ENCODE measurements around the gene SLC9A9. TPM values are rescaled to one million over a fixed set of nuclear protein-coding genes. Genes with fewer than 3 reads are reported as not detected.

SLC9A9 gene
- polyA plus RNA-seq, 1 of the 3 experiments (the other 2 are of a cell fraction) = 0.05 TPM

- Histone ChIP-seq H3K9me3 (no peaks in the 10 kb centered on the region), H3K4me2 (no peak overlapping the region), H3K9me2 (no peaks in the 10 kb centered on the region), H3F3A (replicated peaks; ENCODE audit: insufficient read depth) (no peaks in the 10 kb centered on the region), H3K79me2 (ENCODE audit: insufficient read depth) (no peaks in the 10 kb centered on the region), H3K9ac (no peak overlapping the region), H2AFZ (ENCODE audit: low read depth) (no peak overlapping the region), H3K4me3 (ENCODE audit: low read depth in 2 of 2, low read length in 1 of 2) (no peak overlapping the region), H3K4me1 (ENCODE audit: control insufficient read depth in 1 of 2, insufficient read depth in 2 of 2, low read depth in 1 of 2, low read length in 1 of 2) (no peaks in the 10 kb centered on the region), H4K20me1 (ENCODE audit: insufficient read depth) (no peaks in the 10 kb centered on the region), H3K27ac (ENCODE audit: low read depth in 2 of 2, low read length in 1 of 2) (no peak overlapping the region), H3K27me3 (ENCODE audit: insufficient read depth) (peaks cover 20% of the 10 kb centered on the region; the same call in 1 of the 2 replicates), H3K36me3 (replicated peaks in 1 of 2; ENCODE audit: control insufficient read depth in 1 of 2, insufficient read depth in 2 of 2, low read length in 1 of 2) (no peaks in the 10 kb centered on the region)
- ChIA-PET CTCF (no interaction called here), POLR2A (no interaction called here)
- DNase-seq = no peak
- TF ChIP-seq YY1 (IDR thresholded peaks at IDR 0.05; ENCODE audit: low read depth) (no peak), SMC3 (IDR thresholded peaks at IDR 0.05; ENCODE audit: low read depth, low read length) (no peak), EP300 (IDR thresholded peaks at IDR 0.05; ENCODE audit: borderline replicate concordance in 1 of 2, low read depth in 1 of 2, low read length in 1 of 2) (no peak), TCF12 (IDR thresholded peaks at IDR 0.05) (no peak), NRF1 (IDR thresholded peaks at IDR 0.05; ENCODE audit: low read depth, low read length) (no peak), CHD2 (IDR thresholded peaks at IDR 0.05; ENCODE audit: low read length, partially characterized antibody) (no peak), ELF1 (IDR thresholded peaks at IDR 0.05) (no peak)
- 0% methylated on average over 1 of the region's 1 CpG for WGBS (ENCODE audit: low lambda C conversion rate)
Observed at GRCh38 chr3:143410259-143410658, 438.0 kb downstream of the SLC9A9 start.

GRCh38 chr3:143408771-143409170 lies 439.5 kb downstream of the SLC9A9 start:
- TF ChIP-seq JUND (IDR thresholded peaks at IDR 0.05) (no peak), RCOR1 (IDR thresholded peaks at IDR 0.05; ENCODE audit: low read length) (no peak), SIN3A (IDR thresholded peaks at IDR 0.05; ENCODE audit: borderline replicate concordance, low read depth, low read length) (no peak)
- WGBS (ENCODE audit: low lambda C conversion rate) = 20% methylated on average over 3 of the region's 3 CpGs

DNA sequence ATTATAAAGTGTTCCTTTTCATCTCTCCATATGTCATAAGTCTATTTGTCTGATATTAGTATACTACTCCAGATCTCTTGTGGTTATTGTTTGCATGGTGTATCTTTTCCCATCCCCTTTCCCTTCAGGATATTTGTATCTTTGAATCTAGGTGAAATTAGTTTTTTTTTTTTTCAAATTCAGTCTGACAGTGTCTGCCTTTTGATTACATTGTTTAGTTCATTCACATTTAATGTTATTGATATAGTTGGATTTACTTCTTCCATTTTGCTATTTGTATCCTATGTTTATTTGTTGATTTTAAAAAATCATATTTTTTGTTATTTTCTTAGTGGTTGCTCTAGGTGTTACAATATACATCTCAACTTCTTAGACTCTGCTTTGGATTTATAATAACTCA lies 445.7 kb downstream of the SLC9A9 start:
- no peaks in the 10 kb centered on the region for H3K9me2 ChIP-seq
- H3K9me3 ChIP-seq = no peaks in the 10 kb centered on the region
- H4K20me1 ChIP-seq (ENCODE audit: insufficient read depth) = no peaks in the 10 kb centered on the region
- TF ChIP-seq MEF2A (IDR thresholded peaks at IDR 0.05; ENCODE audit: borderline replicate concordance, low read depth) (no peak), RAD21 (IDR thresholded peaks at IDR 0.05; ENCODE audit: low read length) (no peak), EZH2phosphoT487 (IDR thresholded peaks at IDR 0.05; ENCODE audit: borderline replicate concordance, low read depth) (no peak), CTCF (IDR thresholded peaks at IDR 0.05) (no peak), SIN3A (IDR thresholded peaks at IDR 0.05; ENCODE audit: borderline replicate concordance, low read depth, low read length) (no peak), TAF1 (IDR thresholded peaks at IDR 0.05; ENCODE audit: borderline replicate concordance, low read depth, low read length) (no peak)
- no peaks in the 10 kb centered on the region; the same call in 1 of the 2 replicates for H3K27me3 ChIP-seq (ENCODE audit: insufficient read depth)
- H3K4me1 ChIP-seq (ENCODE audit: control insufficient read depth in 1 of 2, insufficient read depth in 2 of 2, low read depth in 1 of 2, low read length in 1 of 2) = no peaks in the 10 kb centered on the region
- ChIA-PET POLR2A (no interaction called here), CTCF (no interaction called here)
- no peak overlapping the region for H3K4me2 ChIP-seq
- H3F3A ChIP-seq (replicated peaks; ENCODE audit: insufficient read depth) = no peaks in the 10 kb centered on the region
- no peak overlapping the region for H3K4me3 ChIP-seq (ENCODE audit: low read depth in 2 of 2, low read length in 1 of 2)
- no peak overlapping the region for H3K9ac ChIP-seq
- H3K36me3 ChIP-seq (replicated peaks in 1 of 2; ENCODE audit: control insufficient read depth in 1 of 2, insufficient read depth in 2 of 2, low read length in 1 of 2) = no peaks in the 10 kb centered on the region
- DNase-seq = no peak
- H3K79me2 ChIP-seq (ENCODE audit: insufficient read depth) = no peaks in the 10 kb centered on the region
- no peak overlapping the region for H3K27ac ChIP-seq (ENCODE audit: low read depth in 2 of 2, low read length in 1 of 2)
- H2AFZ ChIP-seq (ENCODE audit: low read depth) = no peak overlapping the region

More at GRCh38 chr3:143408771-143409170, 439.5 kb downstream of the SLC9A9 start:
- no peak for DNase-seq
- POLR2A ChIA-PET = no interaction called here
- Histone ChIP-seq H3F3A (replicated peaks; ENCODE audit: insufficient read depth) (no peaks in the 10 kb centered on the region), H3K27ac (ENCODE audit: low read depth in 2 of 2, low read length in 1 of 2) (no peak overlapping the region), H4K20me1 (ENCODE audit: insufficient read depth) (no peaks in the 10 kb centered on the region), H3K27me3 (ENCODE audit: insufficient read depth) (peaks cover 20% of the 10 kb centered on the region; the same call in 1 of the 2 replicates), H3K9me3 (no peaks in the 10 kb centered on the region), H3K4me2 (no peak overlapping the region), H3K9ac (no peak overlapping the region), H3K4me3 (ENCODE audit: low read depth in 2 of 2, low read length in 1 of 2) (no peak overlapping the region), H3K4me1 (ENCODE audit: control insufficient read depth in 1 of 2, insufficient read depth in 2 of 2, low read depth in 1 of 2, low read length in 1 of 2) (no peaks in the 10 kb centered on the region), H3K36me3 (replicated peaks in 1 of 2; ENCODE audit: control insufficient read depth in 1 of 2, insufficient read depth in 2 of 2, low read length in 1 of 2) (no peaks in the 10 kb centered on the region), H3K79me2 (ENCODE audit: insufficient read depth) (no peaks in the 10 kb centered on the region), H2AFZ (ENCODE audit: low read depth) (no peak overlapping the region), H3K9me2 (no peaks in the 10 kb centered on the region)
- CTCF ChIA-PET = interaction anchor here (0.9 kb wide), 1 partner anchor 10 kb away, joined by 3 read pairs; no protein-coding TSS in a partner anchor

All from SK-N-SH (cell line).